GM12875 (cell line): Measurements from ENCODE around the gene PHF2.

ENCODE experiments used
- H3K4me3 ChIP-seq: one replicate; pipeline ENCODE4 v1.5.1; 2011; ENCODE audit warnings: low read depth, low read length, control low read depth
- TF ChIP-seq, protein P1 (sequence below): IDR thresholded peaks from 2 replicates; pipeline ENCODE4 v1.5.1; 2011; ENCODE audit warnings: low read depth, mild to moderate bottlenecking, control low read depth, inconsistent platforms, low read length, moderate library complexity, borderline replicate concordance; ENCODE audit not compliant: insufficient read depth

The PHF2 gene

DNA sequence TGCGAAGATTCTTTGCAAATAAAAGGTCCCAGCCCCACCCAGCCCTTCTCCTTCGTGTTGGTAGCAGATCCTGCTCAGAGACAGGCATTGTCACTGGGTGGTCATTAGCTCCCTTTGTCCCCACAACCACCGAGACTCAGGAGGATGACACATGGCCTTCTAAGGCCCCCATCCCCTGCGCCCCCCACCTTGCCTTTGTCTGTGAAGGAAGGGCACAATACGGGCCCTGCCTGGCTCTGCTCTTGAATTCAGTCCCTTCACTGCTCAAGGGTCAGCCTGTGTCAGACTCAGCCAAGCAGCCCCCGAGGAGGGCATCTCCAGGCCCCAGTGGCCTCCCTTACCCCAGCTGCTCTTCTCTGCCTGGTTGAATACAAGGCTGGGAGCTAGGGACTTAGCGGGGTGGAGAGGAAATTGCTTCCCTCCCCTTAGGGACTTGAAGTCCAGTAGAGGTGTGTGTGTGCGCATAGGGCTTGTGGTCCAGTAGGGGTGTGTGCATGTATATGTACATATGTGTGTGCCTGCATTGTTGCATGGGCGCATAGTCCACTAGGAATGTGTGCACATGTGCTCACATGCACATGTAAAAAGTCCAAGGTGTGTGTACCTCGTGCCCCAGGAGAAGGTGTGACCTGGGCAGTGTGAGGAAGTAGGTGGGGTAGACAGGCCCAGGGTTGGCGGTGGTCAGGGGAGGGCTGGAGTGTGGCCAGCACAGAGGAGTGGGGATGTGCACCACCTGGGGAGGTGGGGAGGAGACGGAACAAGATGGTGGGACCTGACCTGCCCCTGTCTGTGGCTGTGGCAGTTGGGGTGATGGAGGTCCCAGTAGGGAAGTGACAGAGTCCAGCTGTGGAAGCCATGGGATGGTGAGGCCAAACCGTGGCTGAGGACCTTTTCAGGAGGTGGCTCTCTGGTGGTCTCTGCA, 59.1 kb downstream of the PHF2 start:
- no peak overlapping the region for H3K4me3 ChIP-seq
- TF ChIP-seq, protein P1, sequence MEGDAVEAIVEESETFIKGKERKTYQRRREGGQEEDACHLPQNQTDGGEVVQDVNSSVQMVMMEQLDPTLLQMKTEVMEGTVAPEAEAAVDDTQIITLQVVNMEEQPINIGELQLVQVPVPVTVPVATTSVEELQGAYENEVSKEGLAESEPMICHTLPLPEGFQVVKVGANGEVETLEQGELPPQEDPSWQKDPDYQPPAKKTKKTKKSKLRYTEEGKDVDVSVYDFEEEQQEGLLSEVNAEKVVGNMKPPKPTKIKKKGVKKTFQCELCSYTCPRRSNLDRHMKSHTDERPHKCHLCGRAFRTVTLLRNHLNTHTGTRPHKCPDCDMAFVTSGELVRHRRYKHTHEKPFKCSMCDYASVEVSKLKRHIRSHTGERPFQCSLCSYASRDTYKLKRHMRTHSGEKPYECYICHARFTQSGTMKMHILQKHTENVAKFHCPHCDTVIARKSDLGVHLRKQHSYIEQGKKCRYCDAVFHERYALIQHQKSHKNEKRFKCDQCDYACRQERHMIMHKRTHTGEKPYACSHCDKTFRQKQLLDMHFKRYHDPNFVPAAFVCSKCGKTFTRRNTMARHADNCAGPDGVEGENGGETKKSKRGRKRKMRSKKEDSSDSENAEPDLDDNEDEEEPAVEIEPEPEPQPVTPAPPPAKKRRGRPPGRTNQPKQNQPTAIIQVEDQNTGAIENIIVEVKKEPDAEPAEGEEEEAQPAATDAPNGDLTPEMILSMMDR: no peak

DNA sequence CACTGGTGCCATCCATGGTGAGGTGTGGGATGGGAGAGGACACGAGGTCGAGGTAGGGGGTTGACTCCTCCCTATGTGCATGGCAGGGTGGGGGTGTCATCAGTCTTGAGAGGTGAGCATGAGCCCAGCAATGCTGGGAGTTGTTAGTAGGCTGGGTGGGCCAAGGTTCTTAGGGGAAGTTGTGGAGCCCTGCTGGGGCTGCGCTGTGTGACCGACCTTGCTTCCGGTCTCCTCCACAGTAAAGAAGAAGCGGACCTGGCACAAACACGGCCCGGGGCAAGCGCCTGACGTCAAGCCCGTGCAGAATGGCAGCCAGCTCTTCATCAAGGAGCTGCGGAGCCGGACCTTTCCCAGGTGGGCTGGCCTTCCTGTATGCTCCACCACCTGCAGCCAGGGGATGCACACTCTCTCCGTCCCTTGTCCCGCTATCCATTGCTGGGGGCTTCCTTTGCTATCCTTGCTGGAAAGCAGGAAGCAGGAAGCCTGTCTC, 59.8 kb downstream of the PHF2 start:
- H3K4me3 ChIP-seq: no peak overlapping the region
- TF ChIP-seq, protein P1: no peak

GRCh38 chr9:93636667-93637066, 60.3 kb downstream of the PHF2 start:
- no peak overlapping the region for H3K4me3 ChIP-seq
- TF ChIP-seq, protein P1: no peak

DNA sequence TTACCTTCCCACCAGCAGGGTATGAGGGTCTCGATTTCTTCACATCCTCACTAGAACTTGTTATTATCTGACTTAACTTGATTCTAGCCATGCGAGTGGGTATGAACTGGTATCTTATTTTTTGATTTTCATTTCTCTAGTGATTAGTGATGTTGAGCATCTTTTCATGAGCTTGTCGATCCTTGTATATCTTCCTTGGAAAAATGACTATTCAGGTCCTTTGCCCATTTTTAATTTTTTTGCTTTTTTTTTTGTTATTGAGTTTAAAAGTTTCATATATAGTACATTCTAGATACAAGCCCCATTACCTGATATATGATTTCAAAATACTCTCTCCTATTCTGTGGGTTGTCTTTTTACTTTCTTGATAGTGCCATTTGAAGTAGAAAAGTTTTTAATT, 61.5 kb downstream of the PHF2 start:
- H3K4me3 ChIP-seq: no peak overlapping the region
- TF ChIP-seq, protein P1: no peak

- H3K4me3 ChIP-seq: no peak overlapping the region
Measured at GRCh38 chr9:93640027-93640426, 63.6 kb downstream of the PHF2 start.

DNA sequence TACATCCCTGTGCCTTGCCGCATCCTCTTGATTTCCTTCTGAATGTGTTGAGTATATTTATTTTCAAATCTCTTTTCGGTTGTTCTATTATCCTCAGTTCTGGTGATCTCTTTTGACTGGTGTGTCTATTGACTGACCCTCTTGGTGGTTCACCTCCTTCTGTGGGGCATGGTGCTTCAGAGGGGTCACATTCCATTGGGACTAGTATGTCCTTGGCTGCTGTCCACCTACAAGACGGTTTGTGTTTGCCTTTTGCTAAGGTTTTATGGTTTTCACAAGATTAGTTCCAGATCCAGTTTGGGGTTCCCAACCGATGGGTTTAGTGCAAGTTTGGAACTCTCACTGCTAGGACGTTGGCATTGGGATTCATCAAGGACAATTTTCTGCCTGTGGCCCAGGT, 66.6 kb downstream of the PHF2 start:
- TF ChIP-seq, protein P1: no peak
- H3K4me3 ChIP-seq: no peak overlapping the region

More at GRCh38 chr9:93640027-93640426, 63.6 kb downstream of the PHF2 start:
- TF ChIP-seq, protein P1: no peak
